HG03378 (cell line): ENCODE results near the gene CD300C.
"Not testable (repeated sequence)": the region's sequence is repeated elsewhere in the genome, so short reads cannot be mapped to it uniquely, and the experiment has no call there.

Source experiments
- ATAC-seq: cut with Tn5 transposase; IDR thresholded peaks from one replicate; pipeline ENCODE4 v1.9.1; 2021; ENCODE audit warnings: mild to moderate bottlenecking, moderate library complexity; ENCODE audit not compliant: unreplicated experiment

Gene CD300C

GRCh38 chr17:74545843-74546230, at the start of gene CD300C:
TSS of gene CD300C (minus strand) at chr17:74546115. CDS start at chr17:74545782, 333 bp downstream.
- ATAC-seq, result no peak

GRCh38 chr17:74595037-74595750, 49.3 kb upstream of the CD300C start:
- no peak for ATAC-seq

GRCh38 chr17:74592087-74592990, 46.4 kb upstream of the CD300C start, which contains the start of gene CD300LD:
TSS of gene CD300LD (minus strand) at chr17:74592283. CDS start at chr17:74592202, 81 bp downstream.
- no peak for ATAC-seq

- no peak for ATAC-seq
Measured at GRCh38 chr17:74591503-74591902, 45.6 kb upstream of the CD300C start.

- ATAC-seq, result no peak
Measured at GRCh38 chr17:74585711-74586110, 39.8 kb upstream of the CD300C start.

- no peak for ATAC-seq
Measured at GRCh38 chr17:74584292-74585060, 38.6 kb upstream of the CD300C start.

- no peak for ATAC-seq
Measured at GRCh38 chr17:74582633-74583032, 36.7 kb upstream of the CD300C start.

- ATAC-seq, result no peak
Measured at GRCh38 chr17:74579900-74580299, 34.0 kb upstream of the CD300C start.

DNA sequence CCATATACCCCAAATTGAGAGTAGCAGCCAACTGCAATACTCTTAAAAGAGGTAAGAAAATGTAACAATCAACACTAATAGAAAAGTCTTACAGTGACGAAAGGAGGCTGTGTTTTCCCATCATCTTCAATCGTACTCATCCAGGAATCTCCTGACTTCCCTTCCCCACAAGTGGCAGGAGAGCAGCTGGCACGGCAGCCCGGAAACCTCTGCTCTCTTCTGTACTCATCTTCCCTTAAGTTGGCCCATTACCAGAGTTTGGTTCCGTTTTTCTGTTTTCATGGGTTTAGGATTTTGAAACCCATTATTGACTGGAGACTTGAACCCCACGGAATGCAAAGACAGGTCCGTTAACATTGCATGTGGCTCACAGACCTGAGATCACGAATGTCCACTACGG, 33.1 kb upstream of the CD300C start:
- no peak for ATAC-seq

GRCh38 chr17:74574489-74575142, 28.7 kb upstream of the CD300C start:
- ATAC-seq, result no peak

GRCh38 chr17:74573635-74574034, 27.7 kb upstream of the CD300C start:
- not testable (repeated sequence) for ATAC-seq

DNA sequence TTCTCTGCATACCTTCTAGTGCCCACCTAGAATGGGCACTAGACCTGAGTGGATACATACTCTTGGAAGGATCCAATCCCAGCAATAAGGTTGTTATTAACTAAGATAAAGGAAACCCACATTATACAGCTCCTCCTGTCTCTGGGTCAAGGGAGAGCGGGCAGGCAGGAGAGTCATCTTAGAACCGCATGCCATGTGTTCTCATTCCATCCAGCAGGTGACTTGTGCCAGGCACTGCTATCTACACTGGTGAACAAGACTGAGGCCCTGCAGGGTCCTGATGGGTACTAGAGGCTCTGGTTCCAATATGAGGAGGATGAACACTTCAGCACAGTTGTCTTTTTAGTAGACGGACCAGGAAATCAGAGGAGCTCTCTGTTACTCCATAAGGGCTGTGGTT, 27.3 kb upstream of the CD300C start:
- no peak for ATAC-seq

DNA sequence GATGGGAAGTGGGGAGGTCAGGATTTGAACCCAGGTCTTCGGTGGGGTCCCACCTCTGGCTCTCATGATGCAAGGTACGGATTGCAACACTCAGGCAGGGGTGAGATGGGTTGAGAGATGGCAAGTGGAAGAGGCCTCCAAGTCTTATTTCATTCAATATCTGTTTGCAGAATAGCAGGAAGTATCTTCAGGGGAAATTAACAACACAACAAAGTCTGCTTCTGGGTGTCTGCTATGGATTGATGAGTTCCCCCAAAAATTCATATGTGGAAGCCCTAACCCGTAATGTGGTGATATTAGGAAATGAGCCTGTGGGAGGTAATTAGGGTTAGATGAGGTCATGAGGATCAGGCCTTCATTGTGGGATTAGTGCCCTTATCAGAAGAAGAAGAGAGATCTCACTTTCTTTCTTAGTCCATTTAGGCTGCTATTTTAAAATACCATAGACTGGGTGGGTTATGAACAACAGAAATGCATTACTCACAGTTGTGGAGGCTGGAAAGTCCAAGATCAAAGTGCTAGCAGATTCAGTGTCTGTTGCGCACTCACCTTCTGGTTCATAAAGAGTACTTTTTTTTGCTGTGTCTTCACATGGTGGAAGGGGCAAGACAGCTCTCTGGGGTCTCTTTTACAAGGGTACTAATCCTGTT, 25.8 kb upstream of the CD300C start:
- no peak for ATAC-seq

GRCh38 chr17:74569020-74570003, 23.4 kb upstream of the CD300C start:
- ATAC-seq, result no peak

- no peak for ATAC-seq
Measured at GRCh38 chr17:74568106-74568873, 22.4 kb upstream of the CD300C start.

DNA sequence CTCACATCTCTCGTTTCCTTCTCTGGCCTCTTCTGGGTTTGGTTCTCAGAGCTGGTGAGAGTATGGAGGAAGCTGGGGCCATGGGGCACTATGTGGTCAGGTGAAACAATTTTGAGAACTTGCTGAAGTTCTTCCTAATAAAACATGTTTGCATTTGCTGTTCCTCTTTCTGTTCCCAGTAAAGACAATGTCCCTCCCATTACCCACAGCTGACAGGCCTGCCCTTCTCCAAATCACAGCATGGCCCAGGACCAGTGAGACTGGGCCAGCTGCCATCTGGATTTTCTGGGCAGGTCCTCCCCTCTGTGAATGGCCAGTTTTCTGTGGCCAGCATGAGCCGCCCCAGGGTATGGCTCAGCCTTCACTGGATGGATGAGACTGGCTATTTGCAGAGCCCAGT, 21.5 kb upstream of the CD300C start, which contains the start of gene CD300H:
TSS of gene CD300H (minus strand) at position 113 of the 400 bp plus-strand sequence.
- no peak for ATAC-seq

DNA sequence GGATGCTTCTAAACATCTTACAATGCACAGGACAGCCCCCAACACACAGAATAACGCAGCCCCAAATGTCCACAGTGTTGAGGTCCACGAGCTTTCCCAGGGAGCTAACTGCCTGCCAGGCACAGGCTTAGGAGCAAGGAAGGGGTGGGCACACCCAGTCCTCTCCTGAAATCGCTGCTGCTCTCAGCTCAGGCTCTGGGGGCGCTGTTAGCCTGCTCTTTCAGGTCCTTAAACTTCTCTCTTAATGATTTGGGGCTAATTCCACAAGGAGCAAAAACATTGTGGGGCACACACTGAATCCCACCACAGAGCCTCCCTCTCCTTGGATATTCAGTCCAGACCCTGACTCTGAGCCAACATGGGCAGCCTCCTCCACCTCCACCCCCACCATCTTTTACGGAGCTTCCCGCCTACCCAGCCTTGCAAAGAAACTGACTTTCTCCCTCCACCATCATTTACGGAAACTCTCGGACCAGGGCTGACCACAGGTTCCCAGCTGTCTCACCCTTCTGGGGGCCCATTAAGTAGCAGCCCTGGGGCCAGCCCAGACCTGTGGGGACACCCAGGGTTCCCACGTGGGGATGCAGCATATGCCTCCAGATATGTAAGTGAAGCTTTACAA, 20.3 kb upstream of the CD300C start:
- ATAC-seq, result no peak

GRCh38 chr17:74565126-74565525, 19.2 kb upstream of the CD300C start:
- no peak for ATAC-seq
